ENCODE data around the gene PROCA1.
"Not testable (repeated sequence)": the region's sequence is repeated elsewhere in the genome, so short reads cannot be mapped to it uniquely, and the experiment has no call there.

DNA sequence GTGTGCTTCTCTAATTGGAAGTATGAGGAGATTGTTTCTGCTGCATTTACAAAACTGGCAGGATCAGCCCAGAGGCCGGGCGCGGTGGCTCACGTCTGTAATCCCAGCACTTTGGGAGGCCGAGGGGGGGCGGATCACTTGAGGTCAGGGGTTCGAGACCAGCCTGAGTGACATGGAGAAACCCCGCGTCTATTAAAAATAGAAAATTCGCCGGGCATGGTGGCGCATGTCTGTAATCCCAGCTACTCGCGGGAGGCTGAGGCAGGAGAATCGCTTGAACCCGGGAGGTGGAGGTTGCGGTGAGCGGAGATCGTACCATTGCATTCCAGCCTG lies 9.3 kb upstream of the PROCA1 start:
- not testable (repeated sequence) for TF ChIP-seq SMC3 (IDR thresholded peaks at IDR 0.05; ENCODE audit: low read depth, low read length); EZH2phosphoT487 (IDR thresholded peaks at IDR 0.05; ENCODE audit: borderline replicate concordance, low read depth); YY1 (IDR thresholded peaks at IDR 0.05; ENCODE audit: low read depth); FOXJ3 (CRISPR knock-in tag; IDR thresholded peaks at IDR 0.05); CTCF (IDR thresholded peaks at IDR 0.05)
